ENCODE data around the gene DACT3. TPM values are rescaled to one million over a fixed set of nuclear protein-coding genes. Genes with fewer than 3 reads are reported as not detected.

DACT3 gene
- total RNA-seq, 1 donor from 2014 or later: 4.3 TPM

- H3K27me3 Mint-ChIP-seq (ENCODE audit: insufficient read depth): no peaks in the 10 kb centered on the region
- H3K36me3 Mint-ChIP-seq (ENCODE audit: low read depth): peaks cover 49% of the 10 kb centered on the region
- H3K27ac Mint-ChIP-seq: peak overlapping the region; percentile 83
- no peaks in the 10 kb centered on the region for H3K9me3 Mint-ChIP-seq
- H3K4me1 Mint-ChIP-seq (ENCODE audit: low read depth): peaks cover 62% of the 10 kb centered on the region
- peak; percentile 48 for DNase-seq (ENCODE audit: low spot score)
- peak overlapping the region; percentile 68 for H3K4me3 Mint-ChIP-seq
- intact Hi-C loops (cut with micrococcal nuclease): loop anchor here (1.0 kb wide), 1 partner anchor 8 kb away; no protein-coding TSS in a partner anchor
These were observed 49.9 kb downstream of the DACT3 start for GRCh38 chr19:46610851-46611770.

GRCh38 chr19:46610413-46610775 is 50.6 kb downstream of the DACT3 start:
- no peak for DNase-seq (ENCODE audit: low spot score)
- Mint-ChIP-seq H3K27ac (no peak overlapping the region), H3K4me1 (ENCODE audit: low read depth) (peaks cover 58% of the 10 kb centered on the region), H3K4me3 (no peak overlapping the region), H3K36me3 (ENCODE audit: low read depth) (peaks cover 52% of the 10 kb centered on the region), H3K27me3 (ENCODE audit: insufficient read depth) (no peaks in the 10 kb centered on the region), H3K9me3 (no peaks in the 10 kb centered on the region)
- intact Hi-C loops (cut with micrococcal nuclease): no loop called here

- Mint-ChIP-seq H3K36me3 (ENCODE audit: low read depth) (peaks cover 52% of the 10 kb centered on the region), H3K27me3 (ENCODE audit: insufficient read depth) (no peaks in the 10 kb centered on the region), H3K9me3 (no peaks in the 10 kb centered on the region), H3K4me3 (no peak overlapping the region), H3K4me1 (ENCODE audit: low read depth) (peaks cover 58% of the 10 kb centered on the region), H3K27ac (peak overlapping the region; percentile 46)
- intact Hi-C loops (cut with micrococcal nuclease): no loop called here
- no peak for DNase-seq (ENCODE audit: low spot score)
These were observed 51.2 kb downstream of the DACT3 start for GRCh38 chr19:46609511-46610412.

GRCh38 chr19:46608581-46609345 is 52.2 kb downstream of the DACT3 start:
- Mint-ChIP-seq H3K4me3 (no peak overlapping the region), H3K9me3 (no peaks in the 10 kb centered on the region), H3K27ac (peak overlapping the region; percentile 46), H3K36me3 (ENCODE audit: low read depth) (peaks cover 46% of the 10 kb centered on the region), H3K4me1 (ENCODE audit: low read depth) (peaks cover 51% of the 10 kb centered on the region), H3K27me3 (ENCODE audit: insufficient read depth) (no peaks in the 10 kb centered on the region)
- intact Hi-C loops (cut with micrococcal nuclease): no loop called here
- DNase-seq (ENCODE audit: low spot score): no peak

GRCh38 chr19:46608178-46608577 is 52.8 kb downstream of the DACT3 start:
- no peak overlapping the region for H3K4me3 Mint-ChIP-seq
- H3K4me1 Mint-ChIP-seq (ENCODE audit: low read depth): peaks cover 55% of the 10 kb centered on the region
- no peaks in the 10 kb centered on the region for H3K9me3 Mint-ChIP-seq
- H3K36me3 Mint-ChIP-seq (ENCODE audit: low read depth): peaks cover 52% of the 10 kb centered on the region
- H3K27me3 Mint-ChIP-seq (ENCODE audit: insufficient read depth): no peaks in the 10 kb centered on the region
- H3K27ac Mint-ChIP-seq: no peak overlapping the region
- DNase-seq (ENCODE audit: low spot score): no peak
- intact Hi-C loops (cut with micrococcal nuclease): no loop called here

- H3K36me3 Mint-ChIP-seq (ENCODE audit: low read depth): peaks cover 58% of the 10 kb centered on the region
- no peak for DNase-seq (ENCODE audit: low spot score)
- H3K27me3 Mint-ChIP-seq (ENCODE audit: insufficient read depth): no peaks in the 10 kb centered on the region
- H3K4me1 Mint-ChIP-seq (ENCODE audit: low read depth): peaks cover 53% of the 10 kb centered on the region
- H3K4me3 Mint-ChIP-seq: no peak overlapping the region
- no peak overlapping the region for H3K27ac Mint-ChIP-seq
- H3K9me3 Mint-ChIP-seq: no peaks in the 10 kb centered on the region
- intact Hi-C loops (cut with micrococcal nuclease): no loop called here
These were observed 53.5 kb downstream of the DACT3 start for GRCh38 chr19:46607448-46607841.

- Mint-ChIP-seq H3K36me3 (ENCODE audit: low read depth) (peaks cover 64% of the 10 kb centered on the region), H3K27me3 (ENCODE audit: insufficient read depth) (no peaks in the 10 kb centered on the region)
- intact Hi-C loops (cut with micrococcal nuclease): no loop called here
These were observed 54.1 kb downstream of the DACT3 start for GRCh38 chr19:46606681-46607447.

GRCh38 chr19:46606019-46606418 is 55.0 kb downstream of the DACT3 start:
- no peak for DNase-seq (ENCODE audit: low spot score)
- H3K9me3 Mint-ChIP-seq: no peaks in the 10 kb centered on the region
- peaks cover 58% of the 10 kb centered on the region for H3K36me3 Mint-ChIP-seq (ENCODE audit: low read depth)
- peaks cover 42% of the 10 kb centered on the region for H3K4me1 Mint-ChIP-seq (ENCODE audit: low read depth)
- no peak overlapping the region for H3K27ac Mint-ChIP-seq
- intact Hi-C loops (cut with micrococcal nuclease): no loop called here
- peak overlapping the region; percentile 26 for H3K4me3 Mint-ChIP-seq
- H3K27me3 Mint-ChIP-seq (ENCODE audit: insufficient read depth): no peaks in the 10 kb centered on the region

More at GRCh38 chr19:46606681-46607447, 54.1 kb downstream of the DACT3 start:
- Mint-ChIP-seq H3K4me3 (no peak overlapping the region), H3K9me3 (no peaks in the 10 kb centered on the region), H3K4me1 (ENCODE audit: low read depth) (peaks cover 51% of the 10 kb centered on the region), H3K27ac (no peak overlapping the region)
- DNase-seq (ENCODE audit: low spot score): no peak

GRCh38 chr19:46605356-46605821 is 55.6 kb downstream of the DACT3 start:
- peak overlapping the region; percentile 26 for H3K4me3 Mint-ChIP-seq
- H3K27ac Mint-ChIP-seq: no peak overlapping the region
- no peaks in the 10 kb centered on the region for H3K27me3 Mint-ChIP-seq (ENCODE audit: insufficient read depth)
- peaks cover 36% of the 10 kb centered on the region for H3K4me1 Mint-ChIP-seq (ENCODE audit: low read depth)
- H3K9me3 Mint-ChIP-seq: no peaks in the 10 kb centered on the region
- H3K36me3 Mint-ChIP-seq (ENCODE audit: low read depth): peaks cover 51% of the 10 kb centered on the region
- intact Hi-C loops (cut with micrococcal nuclease): no loop called here
- no peak for DNase-seq (ENCODE audit: low spot score)

GRCh38 chr19:46604781-46605355 is 56.1 kb downstream of the DACT3 start:
- Mint-ChIP-seq H3K4me1 (ENCODE audit: low read depth) (peaks cover 35% of the 10 kb centered on the region), H3K27me3 (ENCODE audit: insufficient read depth) (peaks cover under 1% of the 10 kb centered on the region), H3K27ac (no peak overlapping the region), H3K36me3 (ENCODE audit: low read depth) (peaks cover 47% of the 10 kb centered on the region), H3K9me3 (peaks cover 5% of the 10 kb centered on the region), H3K4me3 (no peak overlapping the region)
- no peak for DNase-seq (ENCODE audit: low spot score)
- intact Hi-C loops (cut with micrococcal nuclease): loop anchor here (5.0 kb wide), 1 partner anchor 182 kb away; the partner anchor contains the start of gene SLC1A5

- peaks cover 12% of the 10 kb centered on the region for H3K9me3 Mint-ChIP-seq
- peaks cover 29% of the 10 kb centered on the region for H3K4me1 Mint-ChIP-seq (ENCODE audit: low read depth)
- no peak for DNase-seq (ENCODE audit: low spot score)
- H3K4me3 Mint-ChIP-seq: peak overlapping the region; percentile 100
- intact Hi-C loops (cut with micrococcal nuclease): loop anchor here (1.0 to 5.0 kb wide), 4 partner anchors 8 to 184 kb away; partner anchors contain the start of gene SLC1A5
- H3K27ac Mint-ChIP-seq: peak overlapping the region; percentile 98
- peaks cover 3% of the 10 kb centered on the region for H3K27me3 Mint-ChIP-seq (ENCODE audit: insufficient read depth)
- peaks cover 39% of the 10 kb centered on the region for H3K36me3 Mint-ChIP-seq (ENCODE audit: low read depth)
These were observed 57.2 kb downstream of the DACT3 start for GRCh38 chr19:46603752-46604231.

All from activated T-helper 1 cell treated with anti-CD3 and anti-CD28 coated beads, Interleukin-12 subunit alpha, Interleukin-12 subunit beta, Interleukin-2, Interleukin-4 antibody, amounts not matched to agents 30 ng/mL and 10 ng/mL and 1 ng/mL, durations not matched to agents 14 hours and 24 hours and 36 hours (primary cell).